Stimulated activated naive CD8-positive, alpha-beta T cell treated with anti-CD3 and anti-CD28 coated beads, Interleukin-15, Interleukin-2, amounts not matched to agents 100 U/mL and 50 U/mL, for 24 hours (primary cell): ENCODE results near the gene LIPE.

ENCODE experiments used
- ATAC-seq: fragments of 150-1000 bp; cut with Tn5 transposase; one replicate; pipeline ENCODE4 v1.10.0; 2021
- DNase-seq: peaks from one replicate; pipeline ENCODE4 v3.0.0; 2021

LIPE gene

GRCh38 chr19:42380155-42380554 is 47.0 kb downstream of the LIPE start:
- ATAC-seq = no peak
- DNase-seq = no peak

GRCh38 chr19:42378225-42379215 is 48.7 kb downstream of the LIPE start:
- DNase-seq (no peak), ATAC-seq (peak; percentile 56)

- ATAC-seq = no peak
Measured at GRCh38 chr19:42376177-42376555, 51.0 kb downstream of the LIPE start.

GRCh38 chr19:42375415-42376176 is 51.6 kb downstream of the LIPE start:
- ATAC-seq (no peak), DNase-seq (no peak)

More at GRCh38 chr19:42376177-42376555, 51.0 kb downstream of the LIPE start:
- no peak for DNase-seq

GRCh38 chr19:42374826-42375376 is 52.3 kb downstream of the LIPE start:
- DNase-seq = no peak

GRCh38 chr19:42370626-42371175 is 56.5 kb downstream of the LIPE start:
- no peak for DNase-seq
- ATAC-seq = no peak

More at GRCh38 chr19:42374826-42375376, 52.3 kb downstream of the LIPE start:
- ATAC-seq = no peak

GRCh38 chr19:42370068-42370520 is 57.1 kb downstream of the LIPE start:
- no peak for DNase-seq
- no peak for ATAC-seq

- ATAC-seq = no peak
Measured at GRCh38 chr19:42369433-42370067, 57.6 kb downstream of the LIPE start.

GRCh38 chr19:42368765-42369164 is 58.4 kb downstream of the LIPE start:
- ATAC-seq = no peak
- no peak for DNase-seq

More at GRCh38 chr19:42369433-42370067, 57.6 kb downstream of the LIPE start:
- DNase-seq = no peak

- DNase-seq = no peak
- no peak for ATAC-seq
Measured at GRCh38 chr19:42368360-42368759, 58.8 kb downstream of the LIPE start.

GRCh38 chr19:42367929-42368328 is 59.3 kb downstream of the LIPE start:
- ATAC-seq (no peak), DNase-seq (no peak)

GRCh38 chr19:42366673-42367072 is 60.5 kb downstream of the LIPE start:
- DNase-seq (no peak), ATAC-seq (no peak)

- DNase-seq (no peak), ATAC-seq (no peak)
Measured at GRCh38 chr19:42363614-42364346, 63.4 kb downstream of the LIPE start.

- no peak for DNase-seq
Measured at GRCh38 chr19:42362891-42363440, 64.2 kb downstream of the LIPE start.

GRCh38 chr19:42362342-42362741 is 64.8 kb downstream of the LIPE start:
- ATAC-seq = no peak

More at GRCh38 chr19:42362891-42363440, 64.2 kb downstream of the LIPE start:
- no peak for ATAC-seq

GRCh38 chr19:42361545-42361910 is 65.7 kb downstream of the LIPE start:
- ATAC-seq = no peak
- no peak for DNase-seq

More at GRCh38 chr19:42362342-42362741, 64.8 kb downstream of the LIPE start:
- DNase-seq = no peak

- no peak for ATAC-seq
- no peak for DNase-seq
Measured at GRCh38 chr19:42360787-42361544, 66.2 kb downstream of the LIPE start.

GRCh38 chr19:42357290-42357689 is 69.9 kb downstream of the LIPE start:
- no peak for DNase-seq
- ATAC-seq = no peak

- DNase-seq (no peak), ATAC-seq (no peak)
Measured at GRCh38 chr19:42356686-42357085, 70.5 kb downstream of the LIPE start.

- DNase-seq = no peak
- ATAC-seq = no peak
Measured at GRCh38 chr19:42355896-42356295, 71.3 kb downstream of the LIPE start.
